ENCODE results near the gene FGF19. TPM values are rescaled to one million over a fixed set of nuclear protein-coding genes. Genes with fewer than 3 reads are reported as not detected.

Gene FGF19
- polyA plus RNA-seq, 4 donors, result 0.43 to 2.3 (median 1.1) TPM

DNA sequence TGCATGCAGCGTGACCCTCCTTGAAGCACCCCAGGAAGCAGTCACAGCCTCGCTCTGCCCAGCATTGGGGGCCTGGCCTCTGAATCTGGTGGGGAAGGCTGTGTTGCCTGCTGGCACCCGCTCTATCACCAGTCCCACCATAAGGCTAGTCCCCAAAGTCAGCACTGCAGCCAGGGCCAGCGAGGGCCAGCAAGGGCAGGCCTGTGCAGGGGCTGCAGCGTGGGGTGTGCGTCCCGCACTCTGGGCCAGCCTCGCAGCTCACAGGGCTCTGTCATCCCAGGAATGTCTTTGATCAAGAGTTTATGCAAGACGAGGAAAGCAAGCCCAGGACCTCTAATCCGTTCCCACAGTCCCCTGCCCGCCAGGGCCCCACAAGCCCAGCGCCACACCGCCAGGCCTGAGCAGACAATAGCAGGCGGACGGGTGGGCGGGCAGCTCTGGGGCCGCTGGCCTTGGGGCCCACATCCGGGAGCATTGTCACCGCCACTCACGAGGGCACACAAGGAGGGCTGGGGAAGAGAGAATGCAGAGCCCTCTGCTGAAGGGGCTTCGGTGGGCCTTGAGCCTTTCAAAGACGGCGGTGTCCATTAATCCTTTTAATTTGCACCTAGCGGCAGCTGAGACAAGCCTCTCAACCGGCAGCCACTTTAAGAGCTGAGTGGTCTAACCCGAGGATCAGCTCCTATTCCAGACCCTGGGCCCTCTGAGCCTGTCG is 45.8 kb downstream of the FGF19 start:
- DNase-seq (ENCODE audit: low read depth in 4 of 4, low spot score in 2 of 4), result no peak

DNA sequence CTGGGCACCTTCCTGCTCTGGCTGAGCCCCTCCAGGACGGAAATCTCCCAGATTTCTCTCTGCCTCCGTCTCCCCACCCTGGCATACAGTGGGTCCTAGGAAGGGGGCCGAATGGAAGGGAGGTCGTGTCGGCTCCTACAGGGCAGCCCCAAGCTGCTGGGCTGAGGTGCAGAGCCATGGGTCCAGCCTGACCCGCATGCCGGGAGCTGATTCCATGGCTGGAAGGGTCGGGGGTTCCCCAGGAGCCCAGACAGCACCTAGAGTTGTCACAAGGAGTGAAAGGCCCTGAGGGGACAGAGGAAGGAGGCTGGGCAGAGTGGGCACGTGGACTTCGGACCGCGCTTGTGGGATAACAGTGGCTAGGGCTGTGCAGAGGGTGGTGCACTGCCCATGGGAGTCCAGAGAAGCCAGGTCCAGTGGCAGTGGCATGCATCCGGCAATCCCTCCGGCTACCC is 46.3 kb downstream of the FGF19 start:
- DNase-seq (ENCODE audit: low read depth in 4 of 4, low spot score in 2 of 4), result no peak

DNA sequence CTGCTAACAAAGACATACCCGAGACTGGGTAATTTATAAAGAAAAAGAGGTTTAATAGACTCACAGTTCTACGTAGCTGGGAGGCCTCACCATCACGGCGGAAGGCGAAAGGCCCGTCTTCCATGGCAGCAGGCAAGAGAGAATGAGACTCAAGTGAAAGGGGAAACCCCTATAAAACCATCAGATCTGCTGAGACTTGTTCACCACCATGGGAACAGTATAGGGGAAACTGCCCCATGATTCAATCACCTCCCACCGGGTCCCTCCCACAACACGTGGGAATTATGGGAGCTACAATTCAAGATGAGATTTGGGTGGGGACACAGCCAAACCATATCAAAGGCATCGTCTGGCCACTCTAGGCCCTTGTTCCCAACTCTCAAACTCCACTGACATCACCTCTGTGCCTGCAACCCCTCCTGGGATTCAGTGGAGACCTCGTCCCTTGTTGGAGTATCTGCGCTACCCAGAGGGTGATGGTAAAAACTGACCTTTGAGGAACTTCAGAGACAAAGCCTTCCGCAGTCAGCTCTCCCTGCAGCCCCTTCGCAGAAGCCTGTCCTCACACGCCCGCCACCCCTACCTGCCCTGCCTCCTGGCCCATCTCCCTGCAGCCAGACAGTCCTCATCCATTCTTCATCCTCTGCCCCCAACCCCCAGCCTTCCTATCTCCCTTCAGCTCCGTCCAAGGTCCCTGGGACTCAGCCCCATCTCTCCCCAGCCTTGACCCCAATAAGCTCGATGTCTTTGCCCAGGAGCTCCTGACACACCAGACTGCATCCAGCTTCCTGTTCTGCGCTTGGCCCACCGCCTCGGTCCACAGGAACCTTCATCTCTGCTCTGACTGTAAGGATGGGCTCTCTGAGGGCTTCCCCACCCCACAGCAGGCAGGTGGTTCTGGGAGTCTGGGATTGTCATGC is 47.0 kb downstream of the FGF19 start:
- no peak for DNase-seq (ENCODE audit: low read depth in 4 of 4, low spot score in 2 of 4)

DNA sequence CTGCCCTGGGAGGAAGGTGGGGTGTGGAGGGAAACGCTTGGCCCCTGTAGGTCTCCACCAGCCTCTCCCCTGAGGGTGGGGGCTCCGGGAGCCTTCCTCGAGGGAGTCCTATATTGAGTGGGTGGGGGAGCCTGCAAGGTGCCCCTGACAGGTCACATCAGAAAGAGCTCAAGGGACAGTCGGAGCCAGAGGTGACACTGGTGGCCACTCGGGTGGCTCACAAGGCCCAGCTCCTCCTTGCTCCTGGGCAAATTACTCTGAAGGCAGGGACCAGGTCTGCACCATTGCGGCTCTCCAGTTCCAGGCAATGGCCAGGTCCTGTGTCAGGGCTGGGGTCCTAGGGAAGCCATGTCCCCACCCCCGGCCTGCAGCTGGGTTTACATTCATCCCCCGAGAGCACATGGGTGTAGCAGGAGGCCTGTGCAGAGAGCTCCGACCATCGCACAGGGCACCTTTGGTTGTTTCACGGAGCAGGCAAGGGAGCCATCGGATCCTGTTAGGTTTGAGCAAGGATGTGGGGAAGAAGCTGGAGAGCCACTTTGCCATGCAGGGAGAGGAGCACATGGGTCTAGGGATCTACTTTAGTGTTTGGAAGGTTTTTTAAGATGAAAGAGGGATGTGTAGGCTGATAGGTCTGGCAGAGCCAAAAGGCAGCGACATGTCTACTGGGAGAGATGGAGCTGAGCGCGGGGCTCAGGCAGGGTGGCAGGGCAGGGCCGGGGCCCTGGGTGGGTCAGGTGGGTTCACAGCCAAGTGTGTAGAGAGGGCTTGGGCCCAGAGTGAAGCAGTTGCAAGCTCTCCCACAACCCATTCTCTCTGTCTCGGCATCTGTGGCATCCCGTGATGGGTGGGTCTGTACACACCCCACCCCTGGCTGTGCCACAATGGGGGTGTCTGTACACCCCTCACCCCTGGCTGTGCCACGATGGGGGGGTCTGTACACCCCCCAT is 48.1 kb downstream of the FGF19 start:
- no peak for DNase-seq (ENCODE audit: low read depth in 4 of 4, low spot score in 2 of 4)

DNA sequence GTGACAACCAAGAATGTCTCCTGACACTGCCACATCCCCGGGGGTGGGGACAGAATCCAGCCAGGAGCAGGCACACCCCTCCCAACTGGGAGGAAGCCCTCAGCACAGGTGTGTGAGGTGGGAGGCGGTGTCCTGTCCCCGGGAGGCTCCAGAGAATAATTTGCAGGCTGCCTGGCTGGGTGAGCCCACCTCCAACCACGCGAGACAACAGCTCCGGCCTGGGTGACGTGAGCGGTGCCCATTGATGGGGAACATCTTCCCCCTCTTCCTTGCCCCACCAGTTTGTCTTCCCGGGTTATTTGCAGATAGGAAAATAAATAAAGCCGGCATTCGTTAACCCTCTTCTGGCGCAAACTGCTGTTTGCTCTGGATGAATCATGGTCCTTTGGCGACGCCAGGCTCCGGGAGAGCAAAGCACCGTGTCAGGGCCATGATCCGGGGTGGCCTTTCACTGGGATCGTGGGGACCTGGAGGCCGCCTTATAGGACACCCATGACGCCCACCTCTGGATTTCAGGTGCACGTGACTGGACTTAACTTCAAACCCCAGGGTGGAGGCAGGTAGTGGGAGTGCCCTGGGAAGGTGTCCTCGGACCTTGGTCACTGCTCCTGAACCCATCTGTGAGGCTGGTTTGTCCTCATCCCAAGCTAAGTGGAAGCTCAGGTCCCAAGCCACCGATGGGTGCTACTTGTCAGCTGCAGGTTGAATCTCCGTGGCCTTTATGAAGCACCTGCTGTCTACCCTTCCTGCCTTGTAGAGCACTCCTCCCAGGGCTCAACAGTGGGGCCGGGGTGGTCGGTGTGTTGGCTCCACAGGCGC is 49.0 kb downstream of the FGF19 start:
- DNase-seq (ENCODE audit: low read depth in 4 of 4, low spot score in 2 of 4), result no peak

DNA sequence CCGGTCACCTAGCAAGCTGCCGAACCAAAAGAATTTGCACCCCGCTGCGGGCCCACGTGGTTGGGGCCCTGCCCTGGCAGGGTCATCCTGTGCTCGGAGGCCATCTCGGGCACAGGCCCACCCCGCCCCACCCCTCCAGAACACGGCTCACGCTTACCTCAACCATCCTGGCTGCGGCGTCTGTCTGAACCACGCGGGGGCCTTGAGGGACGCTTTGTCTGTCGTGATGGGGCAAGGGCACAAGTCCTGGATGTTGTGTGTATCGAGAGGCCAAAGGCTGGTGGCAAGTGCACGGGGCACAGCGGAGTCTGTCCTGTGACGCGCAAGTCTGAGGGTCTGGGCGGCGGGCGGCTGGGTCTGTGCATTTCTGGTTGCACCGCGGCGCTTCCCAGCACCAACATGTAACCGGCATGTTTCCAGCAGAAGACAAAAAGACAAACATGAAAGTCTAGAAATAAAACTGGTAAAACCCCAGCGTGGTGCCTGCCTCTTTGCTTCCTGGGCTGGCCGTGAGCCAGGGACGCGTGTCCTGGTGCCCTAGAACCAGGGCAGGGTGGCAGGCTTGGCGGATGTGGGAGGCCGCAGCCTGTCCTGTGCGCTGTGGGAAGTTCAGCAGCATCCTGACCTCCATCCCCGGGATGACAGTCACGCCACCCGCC is 49.7 kb downstream of the FGF19 start:
- no peak for DNase-seq (ENCODE audit: low read depth in 4 of 4, low spot score in 2 of 4)

DNA sequence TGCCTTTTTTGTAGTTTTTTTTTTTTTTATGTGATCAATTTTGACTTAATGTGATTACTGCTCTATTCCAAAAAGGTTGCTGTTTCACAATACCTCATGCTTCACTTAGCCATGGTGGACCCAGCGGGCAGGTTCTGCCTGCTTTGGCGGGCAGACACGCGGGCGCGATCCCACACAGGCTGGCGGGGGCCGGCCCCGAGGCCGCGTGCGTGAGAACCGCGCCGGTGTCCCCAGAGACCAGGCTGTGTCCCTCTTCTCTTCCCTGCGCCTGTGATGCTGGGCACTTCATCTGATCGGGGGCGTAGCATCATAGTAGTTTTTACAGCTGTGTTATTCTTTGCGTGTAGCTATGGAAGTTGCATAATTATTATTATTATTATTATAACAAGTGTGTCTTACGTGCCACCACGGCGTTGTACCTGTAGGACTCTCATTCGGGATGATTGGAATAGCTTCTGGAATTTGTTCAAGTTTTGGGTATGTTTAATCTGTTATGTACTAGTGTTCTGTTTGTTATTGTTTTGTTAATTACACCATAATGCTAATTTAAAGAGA is 50.3 kb downstream of the FGF19 start:
- DNase-seq (ENCODE audit: low read depth in 4 of 4, low spot score in 2 of 4), result no peak

GRCh38 chr11:69652999-69653398 is 50.8 kb downstream of the FGF19 start:
- no peak for DNase-seq (ENCODE audit: low read depth in 4 of 4, low spot score in 2 of 4)

DNA sequence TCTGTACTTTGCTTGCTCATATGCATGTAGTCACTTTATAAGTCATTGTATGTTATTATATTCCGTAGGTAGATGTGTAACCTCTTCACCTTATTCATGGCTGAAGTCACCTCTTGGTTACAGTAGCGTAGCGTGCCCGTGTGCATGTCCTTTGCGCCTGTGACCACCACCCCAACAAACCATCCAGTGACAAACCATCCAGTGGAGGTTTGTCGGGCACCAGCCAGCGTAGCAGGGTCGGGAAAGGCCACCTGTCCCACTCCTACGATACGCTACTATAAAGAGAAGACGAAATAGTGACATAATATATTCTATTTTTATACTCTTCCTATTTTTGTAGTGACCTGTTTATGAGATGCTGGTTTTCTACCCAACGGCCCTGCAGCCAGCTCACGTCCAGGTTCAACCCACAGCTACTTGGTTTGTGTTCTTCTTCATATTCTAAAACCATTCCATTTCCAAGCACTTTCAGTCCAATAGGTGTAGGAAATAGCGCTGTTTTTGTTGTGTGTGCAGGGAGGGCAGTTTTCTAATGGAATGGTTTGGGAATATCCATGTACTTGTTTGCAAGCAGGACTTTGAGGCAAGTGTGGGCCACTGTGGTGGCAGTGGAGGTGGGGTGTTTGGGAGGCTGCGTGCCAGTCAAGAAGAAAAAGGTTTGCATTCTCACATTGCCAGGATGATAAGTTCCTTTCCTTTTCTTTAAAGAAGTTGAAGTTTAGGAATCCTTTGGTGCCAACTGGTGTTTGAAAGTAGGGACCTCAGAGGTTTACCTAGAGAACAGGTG is 51.8 kb downstream of the FGF19 start:
- DNase-seq (ENCODE audit: low read depth in 4 of 4, low spot score in 2 of 4), result no peak

GRCh38 chr11:69650832-69651344 is 52.9 kb downstream of the FGF19 start:
- no peak for DNase-seq (ENCODE audit: low read depth in 4 of 4, low spot score in 2 of 4)

DNA sequence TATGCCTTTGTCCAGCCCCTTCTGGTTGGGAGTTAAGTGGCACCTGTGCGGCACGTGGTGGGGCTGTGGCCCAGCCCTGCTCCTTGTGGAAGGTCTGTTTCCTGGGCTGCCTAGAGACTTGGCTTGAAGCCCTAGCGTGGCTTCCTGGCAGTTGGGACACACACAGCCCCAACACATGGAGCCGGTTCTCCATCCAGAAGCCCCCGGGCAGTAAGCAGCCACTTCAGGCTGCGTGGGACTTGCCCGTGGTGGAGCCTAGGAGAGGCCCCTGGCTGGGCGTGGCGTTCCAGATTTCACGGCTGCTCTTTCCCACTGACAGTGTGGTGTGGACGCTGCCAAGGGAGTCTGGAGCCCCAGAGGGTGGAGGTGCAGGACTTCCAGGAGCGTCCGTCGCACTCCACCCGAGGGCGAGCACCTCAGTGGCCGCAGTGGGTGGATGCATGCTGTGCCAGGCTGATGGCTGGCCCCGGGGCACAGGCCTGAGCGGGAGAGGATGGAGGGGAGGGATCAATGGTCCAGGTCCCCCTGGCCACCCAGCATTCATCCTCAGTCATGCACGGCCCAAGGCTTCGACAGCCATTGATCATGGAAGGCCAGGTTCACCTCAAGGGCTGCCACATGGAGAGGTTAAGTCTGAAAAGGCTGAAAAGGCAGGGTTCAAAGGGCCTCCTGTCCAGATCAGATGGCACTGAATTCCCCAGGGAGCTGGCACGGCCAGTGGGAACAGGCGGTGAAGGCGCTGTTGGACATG is 53.6 kb downstream of the FGF19 start:
- no peak for DNase-seq (ENCODE audit: low read depth in 4 of 4, low spot score in 2 of 4)

GRCh38 chr11:69649576-69649900 is 54.3 kb downstream of the FGF19 start:
- DNase-seq (ENCODE audit: low read depth in 4 of 4, low spot score in 2 of 4), result no peak

DNA sequence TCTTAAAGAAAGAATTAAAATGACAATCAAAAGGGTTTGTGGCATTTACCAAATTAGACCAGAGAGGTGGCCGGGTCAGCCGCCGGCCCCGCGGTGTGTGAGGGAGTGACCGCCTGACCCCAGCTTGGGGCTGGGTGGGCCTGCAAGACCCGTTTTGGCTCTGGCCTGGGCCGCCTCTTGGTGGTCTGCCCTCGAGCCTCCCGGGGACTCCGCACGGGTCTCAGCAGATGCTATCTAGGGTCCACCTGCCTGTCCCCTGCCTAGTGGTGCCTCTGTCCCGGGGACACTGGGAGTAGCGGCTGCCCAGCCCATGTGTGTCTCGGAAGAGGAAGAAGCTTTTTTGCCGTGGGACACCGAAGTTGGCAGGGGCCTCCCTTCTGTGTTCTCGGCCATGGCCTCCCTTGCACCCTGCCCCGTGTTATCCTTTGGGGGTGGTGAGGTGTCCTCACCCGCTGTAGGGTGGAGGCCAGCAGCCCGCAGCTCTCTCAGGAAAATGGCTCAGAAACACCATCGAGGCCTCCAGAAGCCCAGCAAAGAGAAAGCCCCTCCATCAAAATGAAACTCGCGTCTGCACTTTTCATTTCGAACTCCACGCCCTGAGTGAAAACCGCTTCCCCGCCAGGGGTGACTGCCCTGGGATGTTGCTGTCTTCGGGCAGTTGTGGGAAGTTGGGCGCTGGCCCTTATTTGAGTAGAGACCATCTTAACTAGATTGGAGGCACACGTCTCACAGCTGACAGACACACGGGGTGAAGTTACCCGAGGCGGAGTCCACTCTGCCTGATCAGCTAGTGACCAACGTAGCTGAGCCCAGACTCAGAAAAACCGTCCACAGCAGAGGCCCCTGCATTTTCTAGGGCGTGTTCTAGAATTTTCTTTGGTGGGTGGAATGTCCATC is 54.9 kb downstream of the FGF19 start:
- DNase-seq (ENCODE audit: low read depth in 4 of 4, low spot score in 2 of 4), result no peak
